ENCODE data around the gene C5orf58.

C5orf58 gene

DNA sequence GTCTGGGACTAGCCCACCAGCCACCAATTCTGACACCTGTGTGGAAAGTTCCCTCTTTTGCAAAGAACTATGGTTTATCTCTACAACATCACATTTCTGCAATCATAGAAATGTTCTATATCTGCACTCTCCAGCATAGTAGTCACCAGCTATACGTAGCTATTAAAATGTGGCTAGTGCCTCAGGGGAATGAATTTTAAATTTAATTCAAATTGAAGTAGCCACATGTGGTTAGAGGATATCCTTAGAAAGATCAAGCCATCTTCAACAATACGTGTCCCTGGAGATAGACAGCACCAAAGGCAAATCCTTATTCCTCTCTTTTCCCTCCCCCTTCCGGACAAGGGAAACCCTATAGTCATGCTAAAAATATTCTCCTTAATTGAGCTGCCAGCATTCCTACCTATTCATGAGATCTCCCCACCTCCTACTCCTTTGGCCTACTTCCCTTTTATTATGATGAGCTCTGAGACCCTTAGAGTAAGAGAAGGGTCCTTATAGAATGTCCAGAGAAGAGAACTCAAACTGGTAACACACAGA lies 53.7 kb downstream of the C5orf58 start:
- no peak for DNase-seq

DNA sequence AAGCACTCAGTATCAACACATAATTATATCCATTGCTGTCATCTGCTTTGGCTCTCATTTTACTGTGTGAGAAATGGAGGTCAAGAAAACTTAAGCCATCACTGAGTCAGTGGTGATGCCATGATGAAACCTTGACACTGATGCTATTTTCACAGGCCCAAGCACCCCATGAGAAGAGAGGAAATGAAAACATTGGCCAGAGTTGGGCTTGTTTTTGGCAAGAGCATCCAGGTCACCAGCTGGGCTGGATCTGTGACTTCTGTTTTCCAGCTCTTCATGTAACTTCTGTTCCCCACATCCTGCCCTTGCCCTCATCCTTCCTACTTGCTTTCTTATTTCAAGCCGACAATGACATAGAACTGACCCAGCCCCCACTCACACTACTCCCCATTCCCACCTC lies 54.7 kb downstream of the C5orf58 start:
- DNase-seq: no peak

DNA sequence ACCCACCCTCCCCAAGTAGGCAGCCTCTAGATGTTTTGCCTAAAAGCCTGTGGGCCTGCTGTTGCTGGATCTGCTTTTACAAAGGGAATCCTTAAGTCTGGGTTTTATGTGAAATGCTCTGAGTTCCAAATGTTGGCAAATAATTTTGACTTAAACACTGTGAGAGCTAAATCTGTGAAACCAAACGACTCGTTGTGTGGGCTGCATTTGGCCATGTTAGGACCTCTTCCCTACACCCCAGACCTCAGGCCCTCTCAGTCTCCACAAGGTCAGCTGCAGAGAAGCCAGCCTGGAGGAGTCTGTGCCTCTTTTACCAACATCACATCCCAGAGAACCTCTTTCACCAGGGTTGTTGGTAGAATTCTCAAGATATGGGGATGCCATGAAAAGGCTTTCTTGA lies 55.4 kb downstream of the C5orf58 start:
- DNase-seq: no peak

DNA sequence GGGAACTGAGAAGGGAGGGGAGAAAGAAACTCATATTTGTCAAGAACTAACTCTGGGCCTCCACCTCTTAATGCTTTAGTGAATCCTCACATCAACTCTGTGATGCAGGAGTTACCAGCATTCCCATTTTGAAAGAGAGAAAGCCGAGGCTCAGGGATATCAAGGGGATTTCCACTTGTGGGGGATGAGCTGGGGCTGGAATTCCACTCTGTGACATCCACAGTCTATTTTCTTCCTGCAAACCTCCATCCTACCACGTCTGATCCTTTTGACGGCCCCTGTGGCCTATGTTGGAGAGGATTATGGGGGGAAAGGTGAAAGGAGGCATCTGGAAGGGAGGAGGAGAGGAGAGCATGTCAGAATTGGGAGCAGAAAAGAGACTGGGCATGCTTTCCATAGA lies 55.8 kb downstream of the C5orf58 start:
- DNase-seq: no peak

DNA sequence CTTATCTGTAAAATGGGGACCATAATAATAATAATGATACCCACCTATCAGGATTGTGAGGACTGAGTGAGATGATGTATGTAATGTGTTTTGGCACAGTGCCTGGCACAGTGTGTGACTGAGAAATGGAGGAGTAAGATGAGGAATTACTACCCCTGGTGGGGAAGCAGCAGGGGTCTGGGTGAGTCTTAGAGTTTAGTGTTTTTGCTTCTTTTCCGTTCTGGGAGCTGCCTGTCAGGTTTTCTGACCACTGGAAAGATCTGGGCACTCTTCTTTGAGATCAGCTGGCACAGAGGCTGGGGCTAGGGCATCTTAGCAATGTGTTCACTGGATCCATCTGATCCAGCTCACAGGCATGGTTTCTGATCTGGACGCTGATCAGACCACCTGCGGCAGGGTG lies 56.3 kb downstream of the C5orf58 start:
- DNase-seq: no peak

DNA sequence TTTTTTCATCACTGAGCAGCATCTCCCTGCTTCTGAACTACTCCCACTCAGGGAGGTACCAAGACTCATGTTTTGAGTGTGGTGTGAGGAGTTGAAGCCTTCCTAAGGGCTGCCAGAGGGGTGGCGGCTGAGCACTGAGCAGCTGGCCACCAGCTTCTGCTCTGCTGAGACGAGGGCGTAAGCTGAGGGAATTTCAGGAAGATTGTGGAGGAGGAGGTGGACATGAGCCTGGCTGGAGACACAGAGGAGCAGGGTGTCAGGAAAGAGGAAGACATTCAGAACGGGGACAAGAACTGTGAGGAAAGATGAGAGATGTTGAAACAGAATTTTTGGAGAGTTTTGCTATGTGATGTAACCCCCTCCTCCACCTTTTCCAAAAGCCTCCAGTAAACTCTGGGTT lies 57.0 kb downstream of the C5orf58 start:
- no peak for DNase-seq

DNA sequence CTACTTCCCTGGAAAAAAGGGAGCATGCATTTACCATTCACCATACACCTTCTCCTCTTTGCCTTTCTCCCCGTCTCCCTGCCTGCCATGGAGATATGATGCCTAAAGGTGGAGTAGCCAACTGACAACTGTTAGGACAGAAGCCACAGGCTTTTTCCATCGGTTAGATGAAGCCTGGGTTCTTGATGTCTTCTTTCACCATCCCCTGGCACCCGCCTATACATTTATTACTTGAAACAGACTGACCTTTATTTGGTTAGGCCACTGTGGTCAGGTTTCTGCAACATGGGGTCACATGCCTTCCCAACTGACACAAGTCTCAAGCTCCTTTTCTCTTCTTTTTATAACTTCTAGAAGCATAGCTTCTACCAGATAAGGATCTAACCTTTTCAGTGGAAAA lies 57.7 kb downstream of the C5orf58 start:
- no peak for DNase-seq

DNA sequence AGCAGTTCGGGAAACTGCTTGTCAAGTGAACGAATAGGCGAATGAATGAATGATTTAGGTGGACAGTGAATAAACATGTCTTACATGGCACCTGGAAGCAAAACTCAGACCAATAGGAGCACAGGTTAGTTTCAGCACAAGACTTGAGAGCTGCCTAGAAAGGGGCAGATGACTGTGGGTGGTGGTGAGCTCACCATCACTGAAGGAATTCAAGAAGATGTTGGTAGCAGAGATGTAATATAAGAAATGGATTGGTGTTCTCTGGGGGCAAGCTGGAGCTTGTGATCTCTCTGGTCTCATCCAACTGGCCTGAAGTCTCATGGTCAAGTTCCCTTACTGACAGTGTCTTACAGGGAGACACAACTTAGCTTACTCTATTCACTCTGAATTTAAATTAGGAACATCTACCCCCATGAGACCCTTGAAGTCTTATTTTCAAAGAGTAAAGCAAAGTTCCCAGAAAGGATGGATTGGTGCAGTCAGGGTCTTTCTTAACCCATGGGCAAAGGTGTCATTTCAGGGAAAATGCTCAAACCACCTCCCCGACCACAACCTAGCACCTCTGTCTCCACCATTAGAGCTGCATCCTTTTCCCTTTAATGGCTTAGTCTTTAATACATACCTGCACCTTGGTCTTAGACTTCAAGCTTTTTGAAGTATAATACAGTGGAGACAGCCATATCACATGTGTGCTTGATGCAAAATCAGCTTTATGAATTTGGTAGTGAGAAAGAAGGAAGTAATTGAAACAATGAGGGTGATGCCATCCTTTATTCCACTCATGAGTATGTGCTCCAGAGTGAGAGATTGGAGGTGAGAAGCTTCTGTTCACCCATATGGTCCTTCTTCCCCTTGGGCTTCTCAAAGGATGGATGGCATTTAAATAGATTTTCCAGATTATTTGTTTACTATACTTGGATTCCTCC lies 59.7 kb downstream of the C5orf58 start:
- no peak for DNase-seq

DNA sequence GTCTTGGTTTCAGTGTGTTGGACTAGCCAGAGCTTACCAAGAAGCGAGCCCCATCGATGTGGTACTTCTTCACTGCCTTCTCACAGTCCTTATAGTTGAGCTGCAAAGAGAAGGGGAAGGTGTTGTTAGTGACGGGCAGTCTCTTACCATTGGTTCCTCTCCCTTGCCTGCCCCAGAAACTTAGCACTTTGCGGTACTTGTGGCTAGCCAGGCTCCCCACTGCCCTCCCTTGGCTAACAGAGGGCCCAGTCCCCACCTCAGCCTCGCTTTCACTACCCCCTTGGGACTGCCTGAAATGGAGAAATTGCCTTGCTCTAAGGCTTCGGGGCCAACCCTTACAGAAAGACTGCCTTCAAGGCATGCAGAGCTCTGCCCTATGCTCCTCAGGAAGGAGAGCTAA lies 60.5 kb downstream of the C5orf58 start:
- DNase-seq: no peak

DNA sequence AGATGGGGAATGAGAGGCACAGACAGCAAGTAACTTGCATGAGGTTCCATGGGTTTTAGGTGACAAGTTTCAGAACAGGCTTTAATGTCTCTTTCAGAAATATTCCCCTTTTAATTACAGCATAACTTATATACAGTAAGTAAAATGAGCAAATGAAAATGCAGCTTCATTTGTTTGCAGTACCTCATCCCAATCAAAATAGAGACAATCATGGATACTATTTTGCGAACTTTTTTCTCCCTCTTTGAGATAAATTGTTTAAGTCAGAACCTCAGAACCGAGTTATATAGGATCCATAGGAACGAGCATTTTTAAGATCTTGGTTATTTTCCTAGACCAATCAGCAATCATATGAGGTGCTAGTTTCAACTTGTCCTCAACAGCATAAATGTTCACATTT lies 61.3 kb downstream of the C5orf58 start:
- no peak for DNase-seq

DNA sequence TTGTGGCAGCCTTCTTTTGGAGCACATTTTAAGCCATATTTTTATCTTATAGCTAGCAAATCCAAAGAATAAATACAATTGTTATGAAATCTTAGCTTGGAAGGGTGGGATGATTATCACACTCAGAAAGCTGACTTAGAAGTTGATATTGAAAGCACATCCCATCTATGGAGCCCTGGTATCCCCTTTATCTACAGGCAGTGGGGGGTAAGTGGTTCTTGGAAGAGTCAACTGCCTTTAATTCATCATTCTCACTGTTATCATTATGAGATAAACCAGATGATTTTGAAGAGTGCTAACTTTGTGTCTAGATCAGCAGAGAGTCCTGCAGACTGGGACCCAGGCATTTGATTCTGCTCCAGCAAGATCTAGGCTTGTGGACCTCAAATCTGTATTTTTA lies 61.8 kb downstream of the C5orf58 start:
- no peak for DNase-seq

Data from NCI-H526 treated with DMSO at 0.1 percent for 48 hours (cell line).